ENCODE measurements around the gene ALK.

Gene ALK

GRCh38 chr2:29496198-29496597 is 425.2 kb downstream of the ALK start:
- TF ChIP-seq YY1 (IDR thresholded peaks at IDR 0.05; ENCODE audit: low read depth), result no peak
- TF ChIP-seq CEBPB (IDR thresholded peaks at IDR 0.05), result no peak
- TF ChIP-seq CREB1 (IDR thresholded peaks at IDR 0.05; ENCODE audit: low read depth), result no peak
- TF ChIP-seq MAX (IDR thresholded peaks at IDR 0.05), result no peak
- no peak for TF ChIP-seq RAD21 (IDR thresholded peaks at IDR 0.05; ENCODE audit: low read depth)
- TF ChIP-seq EGR1 (IDR thresholded peaks at IDR 0.05), result no peak
- no peak for TF ChIP-seq FOXM1 (IDR thresholded peaks at IDR 0.05; ENCODE audit: borderline replicate concordance, low read depth)
- no peak for TF ChIP-seq EP300 (IDR thresholded peaks at IDR 0.05; ENCODE audit: borderline replicate concordance)
- TF ChIP-seq TAF1 (IDR thresholded peaks at IDR 0.05; ENCODE audit: low read depth), result no peak
- no peak for TF ChIP-seq TCF12 (IDR thresholded peaks at IDR 0.05; ENCODE audit: low read depth)
- no peak for TF ChIP-seq REST (IDR thresholded peaks at IDR 0.05; ENCODE audit: low read depth)
- no peak for TF ChIP-seq ZBTB7A (IDR thresholded peaks at IDR 0.05; ENCODE audit: low read depth)
- TF ChIP-seq NFIC (IDR thresholded peaks at IDR 0.05), result no peak

GRCh38 chr2:29495536-29496060 is 425.8 kb downstream of the ALK start:
- TF ChIP-seq TAF1 (IDR thresholded peaks at IDR 0.05; ENCODE audit: low read depth) (no peak), TEAD4 (IDR thresholded peaks at IDR 0.05) (no peak), FOXM1 (IDR thresholded peaks at IDR 0.05; ENCODE audit: borderline replicate concordance, low read depth) (no peak), REST (IDR thresholded peaks at IDR 0.05; ENCODE audit: low read depth) (no peak), TCF12 (IDR thresholded peaks at IDR 0.05; ENCODE audit: low read depth) (no peak), YY1 (IDR thresholded peaks at IDR 0.05; ENCODE audit: low read depth) (no peak), MAX (IDR thresholded peaks at IDR 0.05) (no peak), CREB1 (IDR thresholded peaks at IDR 0.05; ENCODE audit: low read depth) (no peak)

- no peak for TF ChIP-seq FOXM1 (IDR thresholded peaks at IDR 0.05; ENCODE audit: borderline replicate concordance, low read depth)
- TF ChIP-seq USF1 (IDR thresholded peaks at IDR 0.05), result no peak
- no peak for TF ChIP-seq TCF12 (IDR thresholded peaks at IDR 0.05; ENCODE audit: low read depth)
- TF ChIP-seq TAF1 (IDR thresholded peaks at IDR 0.05; ENCODE audit: low read depth), result no peak
- TF ChIP-seq YY1 (IDR thresholded peaks at IDR 0.05; ENCODE audit: low read depth), result no peak
- TF ChIP-seq NFIC (IDR thresholded peaks at IDR 0.05), result no peak
- TF ChIP-seq ZBTB7A (IDR thresholded peaks at IDR 0.05; ENCODE audit: low read depth), result no peak
- no peak for TF ChIP-seq REST (IDR thresholded peaks at IDR 0.05; ENCODE audit: low read depth)
These were observed 426.3 kb downstream of the ALK start for GRCh38 chr2:29495068-29495467.

- no peak for TF ChIP-seq EGR1 (IDR thresholded peaks at IDR 0.05)
- TF ChIP-seq NFIC (IDR thresholded peaks at IDR 0.05), result no peak
- TF ChIP-seq YY1 (IDR thresholded peaks at IDR 0.05; ENCODE audit: low read depth), result no peak
- no peak for TF ChIP-seq TEAD4 (IDR thresholded peaks at IDR 0.05)
- TF ChIP-seq MAX (IDR thresholded peaks at IDR 0.05), result no peak
- no peak for TF ChIP-seq FOXM1 (IDR thresholded peaks at IDR 0.05; ENCODE audit: borderline replicate concordance, low read depth)
- no peak for TF ChIP-seq EP300 (IDR thresholded peaks at IDR 0.05; ENCODE audit: borderline replicate concordance)
- no peak for TF ChIP-seq RAD21 (IDR thresholded peaks at IDR 0.05; ENCODE audit: low read depth)
- no peak for TF ChIP-seq CEBPB (IDR thresholded peaks at IDR 0.05)
- no peak for TF ChIP-seq ZBTB7A (IDR thresholded peaks at IDR 0.05; ENCODE audit: low read depth)
These were observed 428.7 kb downstream of the ALK start for GRCh38 chr2:29492701-29493100.

GRCh38 chr2:29490045-29490444 is 431.3 kb downstream of the ALK start:
- TF ChIP-seq CEBPB (IDR thresholded peaks at IDR 0.05), result no peak
- TF ChIP-seq TCF12 (IDR thresholded peaks at IDR 0.05; ENCODE audit: low read depth), result no peak
- no peak for TF ChIP-seq NFIC (IDR thresholded peaks at IDR 0.05)
- no peak for TF ChIP-seq USF1 (IDR thresholded peaks at IDR 0.05)
- no peak for TF ChIP-seq YY1 (IDR thresholded peaks at IDR 0.05; ENCODE audit: low read depth)
- TF ChIP-seq TAF1 (IDR thresholded peaks at IDR 0.05; ENCODE audit: low read depth), result no peak
- no peak for TF ChIP-seq ZBTB7A (IDR thresholded peaks at IDR 0.05; ENCODE audit: low read depth)
- no peak for TF ChIP-seq RAD21 (IDR thresholded peaks at IDR 0.05; ENCODE audit: low read depth)
- no peak for TF ChIP-seq FOXM1 (IDR thresholded peaks at IDR 0.05; ENCODE audit: borderline replicate concordance, low read depth)
- no peak for TF ChIP-seq REST (IDR thresholded peaks at IDR 0.05; ENCODE audit: low read depth)
- TF ChIP-seq MAX (IDR thresholded peaks at IDR 0.05), result no peak
- TF ChIP-seq TEAD4 (IDR thresholded peaks at IDR 0.05), result no peak
- TF ChIP-seq CREB1 (IDR thresholded peaks at IDR 0.05; ENCODE audit: low read depth), result no peak
- TF ChIP-seq EP300 (IDR thresholded peaks at IDR 0.05; ENCODE audit: borderline replicate concordance), result no peak

Measured in Ishikawa (cell line).